GM12874 (cell line): Measurements from ENCODE around the gene RPTOR.

Source experiments
- TF ChIP-seq, protein P1 (sequence below): IDR thresholded peaks from 2 replicates; pipeline ENCODE4 v1.5.1; 2011; ENCODE audit warnings: low read depth, mild to moderate bottlenecking, control low read depth, low read length, moderate library complexity; ENCODE audit not compliant: insufficient read depth

RPTOR gene

DNA sequence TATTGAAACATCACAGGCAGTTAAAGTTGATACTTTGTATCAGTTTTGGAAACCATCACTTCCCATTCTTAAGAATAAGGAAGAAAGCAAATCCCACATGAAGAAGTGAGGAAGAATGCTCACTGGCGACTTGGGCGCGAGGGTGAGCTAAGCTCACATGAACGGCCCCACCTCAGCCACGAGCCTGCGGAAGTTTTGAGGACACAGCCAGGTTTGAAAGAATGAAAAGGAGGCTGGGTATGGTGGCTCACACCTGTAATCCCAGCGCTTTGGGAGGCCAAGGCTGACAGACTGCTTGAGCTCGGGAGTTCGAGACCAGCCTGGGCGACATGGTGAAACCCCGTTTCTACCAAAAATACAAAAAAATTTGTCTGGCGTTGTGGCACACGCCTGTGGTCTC lies 336.7 kb downstream of the RPTOR start:
- TF ChIP-seq, protein P1, sequence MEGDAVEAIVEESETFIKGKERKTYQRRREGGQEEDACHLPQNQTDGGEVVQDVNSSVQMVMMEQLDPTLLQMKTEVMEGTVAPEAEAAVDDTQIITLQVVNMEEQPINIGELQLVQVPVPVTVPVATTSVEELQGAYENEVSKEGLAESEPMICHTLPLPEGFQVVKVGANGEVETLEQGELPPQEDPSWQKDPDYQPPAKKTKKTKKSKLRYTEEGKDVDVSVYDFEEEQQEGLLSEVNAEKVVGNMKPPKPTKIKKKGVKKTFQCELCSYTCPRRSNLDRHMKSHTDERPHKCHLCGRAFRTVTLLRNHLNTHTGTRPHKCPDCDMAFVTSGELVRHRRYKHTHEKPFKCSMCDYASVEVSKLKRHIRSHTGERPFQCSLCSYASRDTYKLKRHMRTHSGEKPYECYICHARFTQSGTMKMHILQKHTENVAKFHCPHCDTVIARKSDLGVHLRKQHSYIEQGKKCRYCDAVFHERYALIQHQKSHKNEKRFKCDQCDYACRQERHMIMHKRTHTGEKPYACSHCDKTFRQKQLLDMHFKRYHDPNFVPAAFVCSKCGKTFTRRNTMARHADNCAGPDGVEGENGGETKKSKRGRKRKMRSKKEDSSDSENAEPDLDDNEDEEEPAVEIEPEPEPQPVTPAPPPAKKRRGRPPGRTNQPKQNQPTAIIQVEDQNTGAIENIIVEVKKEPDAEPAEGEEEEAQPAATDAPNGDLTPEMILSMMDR = no peak

DNA sequence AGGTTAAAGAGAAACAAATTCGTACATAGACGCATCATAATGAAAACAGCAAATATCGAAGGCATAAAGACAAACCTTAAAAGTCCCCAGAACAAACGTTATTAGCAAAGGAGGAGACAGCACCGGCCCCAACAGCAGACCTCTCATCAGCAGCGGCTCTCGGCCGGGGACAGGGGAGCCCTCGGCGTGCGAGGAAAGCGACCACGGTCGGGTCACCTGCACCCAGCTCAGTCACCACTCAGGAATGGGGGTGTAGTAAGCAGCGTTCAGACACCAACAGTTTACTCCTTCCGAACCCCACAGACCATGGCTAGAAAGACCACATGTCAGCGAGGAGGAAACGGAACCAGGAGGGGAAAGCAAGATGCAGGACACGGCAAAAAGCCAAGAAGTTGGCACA lies 337.7 kb downstream of the RPTOR start:
- TF ChIP-seq, protein P1 = no peak

DNA sequence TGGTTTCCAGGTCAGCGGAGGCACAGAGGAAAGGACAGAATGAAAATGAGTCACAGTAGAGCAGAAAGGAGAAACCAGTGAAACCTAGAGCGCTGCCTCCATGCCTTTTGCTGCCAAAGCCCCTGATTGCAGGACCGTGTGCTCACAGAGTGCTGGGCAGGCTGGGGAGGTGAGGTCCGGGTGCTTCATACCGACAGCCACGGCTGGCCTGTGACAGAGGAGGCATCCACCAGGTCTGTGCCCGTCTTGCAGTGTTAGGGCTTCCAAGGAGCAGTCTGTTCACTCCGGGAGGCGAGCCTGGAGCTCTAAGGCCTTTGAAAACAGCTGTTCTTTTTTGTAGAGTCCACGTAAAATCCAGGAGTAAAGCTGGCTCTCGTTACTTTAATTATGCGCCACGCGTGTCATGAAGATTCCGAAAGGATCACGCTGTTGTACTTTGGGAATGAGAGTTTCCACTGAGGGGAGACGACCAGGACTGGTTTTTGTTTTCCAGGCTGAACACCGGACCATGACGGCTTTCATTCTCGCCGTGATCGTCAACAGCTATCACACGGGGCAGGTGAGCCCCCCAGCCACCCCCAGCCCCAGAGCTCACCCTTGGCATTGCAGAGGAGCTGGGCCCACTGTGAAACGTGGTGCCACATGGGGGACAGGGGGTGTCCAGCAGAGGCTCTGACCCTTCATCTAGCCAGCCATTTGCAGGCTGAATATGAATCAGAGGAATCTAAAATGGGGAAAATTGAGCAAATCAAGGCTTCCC lies 338.5 kb downstream of the RPTOR start:
- TF ChIP-seq, protein P1 = no peak

DNA sequence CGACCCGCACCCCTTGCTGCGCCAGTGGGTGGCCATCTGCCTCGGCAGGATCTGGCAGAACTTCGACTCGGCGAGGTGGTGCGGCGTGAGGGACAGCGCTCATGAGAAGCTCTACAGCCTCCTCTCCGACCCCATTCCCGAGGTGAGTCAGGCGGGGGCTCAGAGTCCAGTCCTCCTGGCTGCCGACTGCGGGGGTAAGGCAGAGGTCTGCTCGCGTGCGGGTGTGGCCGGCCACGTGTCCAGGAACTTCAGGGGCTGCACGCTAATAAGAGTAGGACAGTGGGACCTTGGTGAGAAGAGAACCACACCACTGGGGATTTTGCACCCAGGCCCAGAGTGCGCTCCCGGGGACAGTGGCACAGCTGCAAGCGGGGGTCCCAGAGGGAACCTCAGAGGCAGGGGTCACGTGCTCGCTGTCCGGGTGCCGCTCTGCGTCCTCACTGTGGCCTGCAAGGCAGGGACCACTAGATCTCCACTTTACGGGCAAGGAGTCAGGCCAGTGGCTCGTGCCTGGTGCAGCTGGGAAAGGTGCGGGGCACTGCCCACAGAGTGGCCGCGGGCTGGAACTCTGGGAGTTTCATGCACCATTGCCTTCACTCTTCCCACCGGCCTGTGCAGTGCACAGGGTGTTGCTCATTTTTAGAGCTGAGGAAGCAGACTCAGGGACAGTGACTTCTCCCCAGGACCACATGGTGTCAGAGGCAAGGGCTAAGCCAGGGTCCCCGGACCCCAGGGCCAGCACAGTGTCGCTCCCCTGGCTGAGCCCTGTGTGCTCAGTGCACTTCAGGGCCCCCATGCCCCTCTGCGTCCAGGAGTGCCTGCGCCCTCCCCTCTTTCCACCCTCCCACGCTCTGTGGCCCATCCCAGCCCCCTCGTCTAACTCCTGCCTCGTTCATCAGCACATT lies 339.4 kb downstream of the RPTOR start:
- TF ChIP-seq, protein P1 = no peak

DNA sequence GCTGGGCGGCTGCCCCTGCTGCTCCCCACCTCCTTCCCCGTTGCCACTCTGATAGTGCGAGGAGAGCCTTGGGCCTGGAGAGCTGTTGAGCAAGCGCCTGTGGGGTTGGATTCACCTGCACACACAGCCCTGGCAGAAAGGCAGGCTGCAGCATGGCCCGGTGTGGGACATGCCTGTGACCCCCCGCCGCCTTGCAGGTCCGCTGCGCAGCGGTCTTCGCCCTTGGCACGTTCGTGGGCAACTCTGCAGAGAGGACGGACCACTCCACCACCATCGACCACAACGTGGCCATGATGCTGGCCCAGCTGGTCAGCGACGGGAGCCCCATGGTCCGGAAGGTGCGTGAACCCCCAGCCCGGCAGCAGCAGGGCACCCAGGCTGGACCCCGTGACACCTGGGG lies 340.2 kb downstream of the RPTOR start:
- TF ChIP-seq, protein P1 = no peak

DNA sequence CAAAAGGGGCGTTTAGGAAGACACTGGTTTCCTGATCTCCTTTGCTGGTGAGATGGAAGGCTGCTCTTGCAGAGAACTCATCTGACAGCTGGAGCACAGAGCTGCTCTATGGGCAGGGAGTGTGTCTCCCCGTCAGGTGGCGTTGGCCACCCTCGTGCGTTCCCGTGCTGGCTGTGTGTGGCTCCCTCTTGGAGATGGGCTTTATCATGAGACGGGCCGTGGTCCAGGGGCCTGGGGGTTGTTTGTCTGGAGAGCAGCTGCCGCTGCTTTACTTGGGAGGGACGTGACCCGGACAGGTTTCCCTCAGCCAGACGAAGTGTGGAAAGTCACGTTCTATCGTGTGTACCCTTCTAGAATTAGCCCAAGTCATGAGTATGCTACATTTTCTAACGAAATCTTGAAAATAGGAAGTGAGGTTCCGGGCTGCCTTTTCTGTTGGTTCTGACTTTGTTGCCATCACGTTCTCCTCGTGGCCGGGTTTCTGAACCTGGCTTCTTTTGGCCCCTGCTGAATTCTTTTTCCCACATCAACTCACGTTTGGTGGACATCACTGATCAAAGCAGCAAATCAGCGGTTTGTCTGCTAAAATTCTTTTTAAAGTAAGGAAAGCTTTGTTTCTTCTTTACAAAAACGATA lies 341.4 kb downstream of the RPTOR start:
- TF ChIP-seq, protein P1 = no peak
